Tibial nerve (tissue), 4 donors: ENCODE measurements around the gene SIM2. TPM values are rescaled to one million over a fixed set of nuclear protein-coding genes. Genes with fewer than 3 reads are reported as not detected.

Experiments used
- DNase-seq, 2 donors: peaks; one replicate each; pipeline ENCODE4 v3.0.0-alpha.2; 2019; ENCODE audit warnings: low spot score in 2 of 2
- H3K27ac ChIP-seq, 4 donors: fragments of 200-600 bp; sonication (generic) in 3 of 4; one replicate each; pipeline ENCODE4 v1.5.1; 2017 to 2019; ENCODE audit warnings: mild to moderate bottlenecking in 1 of 4
- H3K27me3 ChIP-seq, 2 donors: fragments of 200-600 bp; sonication (generic) in 1 of 2; one replicate each; pipeline versions ENCODE4 v1.5.1 to v1.6.0; 2017 to 2019
- H3K36me3 ChIP-seq, 3 donors: fragments of 200-600 bp; sonication (generic); one replicate each; pipeline ENCODE4 v1.5.1; 2018 to 2019
- H3K4me1 ChIP-seq, 4 donors: fragments of 200-600 bp; sonication (generic) in 3 of 4; one replicate each; pipeline ENCODE4 v1.5.1; 2017 to 2019
- H3K4me3 ChIP-seq, 4 donors: fragments of 200-600 bp; sonication (generic) in 3 of 4; one replicate each; pipeline ENCODE4 v1.5.1; 2017 to 2019; ENCODE audit warnings: mild to moderate bottlenecking in 1 of 4, moderate library complexity in 1 of 4
- H3K9me3 ChIP-seq, 4 donors: fragments of 200-600 bp; sonication (generic) in 3 of 4; one replicate each; pipeline ENCODE4 v1.5.1; 2017 to 2019
- CTCF ChIP-seq, 5 experiments: fragments of 200-600 bp in 3 of 5; fragments of 450-650 bp in 2 of 5; sonication (generic) in 3 of 5; IDR thresholded peaks; one replicate each; pipeline ENCODE4 v1.5.1; 2016 to 2019; ENCODE audit warnings: antibody characterized with exemption in 5 of 5, mild to moderate bottlenecking in 3 of 5, moderate library complexity in 2 of 5
- EP300 ChIP-seq, 2 donors: sonication (generic); formaldehyde crosslinking; IDR thresholded peaks; one replicate each; pipeline ENCODE4 v1.6.1; 2017; ENCODE audit warnings: antibody characterized with exemption in 2 of 2, mild to moderate bottlenecking in 1 of 2
- POLR2A ChIP-seq, 2 donors: fragments of 450-650 bp; IDR thresholded peaks; one replicate each; pipeline ENCODE4 v1.6.1; 2017; ENCODE audit warnings: antibody characterized with exemption in 2 of 2, mild to moderate bottlenecking in 2 of 2, moderate library complexity in 2 of 2
- WGBS, 2 donors: methylation state at CpG; one replicate each; pipeline ENCODE4 v1.1.5; 2018; 5-methylcytosine and 5-hydroxymethylcytosine counted together
- total RNA-seq, 4 donors: library from RNA; depleted of rRNA; stranded (reverse); fragments of >200 nt; gene quantifications; one replicate each; pipeline ENCODE4 v1.1.0, GENCODE V29; 2016

SIM2 gene
- total RNA-seq, 4 donors from 2014 or later: not detected

DNA sequence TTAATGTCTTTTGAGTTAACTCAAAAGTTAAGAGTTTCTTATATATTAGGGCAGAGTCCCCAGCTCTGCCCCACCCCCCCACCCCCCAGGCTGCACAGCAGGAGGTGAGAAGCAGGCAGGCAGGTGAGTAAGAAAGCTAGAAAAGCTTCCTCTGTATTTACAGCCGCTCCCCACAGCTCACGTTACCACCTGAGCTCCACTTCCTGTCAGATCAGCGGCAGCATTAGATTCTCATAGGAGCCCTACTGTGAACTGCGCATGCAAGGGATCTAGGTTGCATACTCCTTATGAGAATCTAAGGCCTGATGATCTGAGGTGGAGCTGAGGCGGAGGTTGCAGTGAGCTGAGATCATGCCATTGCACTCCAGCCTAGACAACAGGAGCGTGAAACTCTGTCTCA, 81.9 kb downstream of the SIM2 start:
- Histone ChIP-seq H3K9me3 (no peaks in the 10 kb centered on the region), H3K27ac (no peak overlapping the region), H3K36me3 (no peaks in the 10 kb centered on the region), H3K4me1 (no peaks in the 10 kb centered on the region), H3K4me3 (no peak overlapping the region), H3K27me3 (no peaks in the 10 kb centered on the region)
- 81 to 82% methylated on average over 6 of the region's 6 CpGs for WGBS, 2 donors
- DNase-seq: no peak
- no peak for TF ChIP-seq POLR2A (IDR thresholded peaks at IDR 0.05)
- TF ChIP-seq EP300 (IDR thresholded peaks at IDR 0.05): no peak
- no peak for TF ChIP-seq CTCF (IDR thresholded peaks at IDR 0.05)

DNA sequence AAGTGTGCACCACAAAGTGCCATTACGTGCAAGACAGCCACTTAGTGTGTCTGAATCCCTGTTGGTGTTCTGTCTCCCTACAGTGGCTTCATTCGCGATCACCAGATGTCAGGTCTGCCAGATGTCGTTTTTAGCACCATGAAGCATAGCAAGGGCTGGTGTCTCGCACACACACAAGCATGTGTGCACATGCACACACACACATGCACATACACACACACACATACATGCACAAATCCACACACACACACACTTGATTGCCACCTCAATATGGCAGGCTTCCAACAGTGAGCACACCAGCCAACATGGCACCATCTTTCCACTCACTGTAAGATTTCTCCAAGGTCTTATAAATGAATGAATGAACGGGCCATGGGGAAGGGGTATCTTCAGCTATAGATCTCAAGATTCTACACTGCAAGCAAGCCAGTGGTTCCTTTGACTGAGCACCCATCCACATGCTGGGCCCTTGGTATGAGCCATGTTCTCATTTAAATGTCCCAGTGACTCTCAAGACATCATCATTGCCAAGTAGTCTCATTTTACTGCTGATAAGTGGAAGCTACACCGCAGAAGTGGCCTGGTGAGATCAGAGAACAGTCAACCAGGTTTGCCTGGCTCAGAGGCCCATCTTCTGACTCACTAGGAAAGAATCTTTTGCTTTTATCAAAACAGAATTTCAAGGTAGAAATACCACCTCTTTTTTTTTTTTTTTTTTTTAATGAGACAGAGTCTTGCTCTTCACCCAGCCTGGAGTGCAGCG, 84.9 kb downstream of the SIM2 start:
- H3K27ac ChIP-seq: no peak overlapping the region
- no peaks in the 10 kb centered on the region for H3K9me3 ChIP-seq
- H3K4me1 ChIP-seq: no peaks in the 10 kb centered on the region
- no peak for DNase-seq
- peaks cover 0 to 10% (median 0%) of the 10 kb centered on the region in 3 donors for H3K36me3 ChIP-seq
- 92 to 96% methylated on average over 8 of the region's 8 CpGs for whole genome bisulfite sequencing, 2 donors
- TF ChIP-seq POLR2A (IDR thresholded peaks at IDR 0.05): no peak
- TF ChIP-seq EP300 (IDR thresholded peaks at IDR 0.05): no peak
- no peak for TF ChIP-seq CTCF (IDR thresholded peaks at IDR 0.05)
- H3K27me3 ChIP-seq: no peaks in the 10 kb centered on the region
- H3K4me3 ChIP-seq: no peak overlapping the region

DNA sequence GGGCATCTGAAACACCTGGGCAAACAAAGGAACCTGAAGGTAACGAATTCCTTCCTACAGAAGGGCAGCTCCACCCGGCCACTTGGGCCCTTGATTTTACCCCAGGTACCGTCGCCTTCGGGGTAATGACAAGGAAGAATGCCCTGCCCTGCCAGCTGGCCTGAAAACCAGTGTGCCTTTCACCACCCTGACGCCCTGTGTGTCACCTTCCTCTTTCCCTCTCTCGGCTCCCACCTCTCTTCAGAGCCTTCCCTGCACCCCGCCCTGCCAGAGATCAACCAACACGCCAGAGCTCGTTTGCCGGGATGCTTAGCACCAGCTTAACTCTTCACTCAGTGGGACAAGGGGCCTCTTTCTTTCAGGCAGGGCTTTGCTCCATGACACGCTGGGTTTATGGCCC, 86.0 kb downstream of the SIM2 start:
- Histone ChIP-seq H3K36me3 (peaks cover 0 to 10% (median 0%) of the 10 kb centered on the region in 3 donors), H3K27ac (no peak overlapping the region), H3K9me3 (no peaks in the 10 kb centered on the region), H3K27me3 (no peaks in the 10 kb centered on the region), H3K4me1 (no peaks in the 10 kb centered on the region), H3K4me3 (no peak overlapping the region)
- DNase-seq: no peak
- WGBS, 2 donors: 81 to 84% methylated on average over 12 of the region's 12 CpGs
- TF ChIP-seq POLR2A (IDR thresholded peaks at IDR 0.05) (no peak), EP300 (IDR thresholded peaks at IDR 0.05) (no peak), CTCF (IDR thresholded peaks at IDR 0.05) (no peak)

DNA sequence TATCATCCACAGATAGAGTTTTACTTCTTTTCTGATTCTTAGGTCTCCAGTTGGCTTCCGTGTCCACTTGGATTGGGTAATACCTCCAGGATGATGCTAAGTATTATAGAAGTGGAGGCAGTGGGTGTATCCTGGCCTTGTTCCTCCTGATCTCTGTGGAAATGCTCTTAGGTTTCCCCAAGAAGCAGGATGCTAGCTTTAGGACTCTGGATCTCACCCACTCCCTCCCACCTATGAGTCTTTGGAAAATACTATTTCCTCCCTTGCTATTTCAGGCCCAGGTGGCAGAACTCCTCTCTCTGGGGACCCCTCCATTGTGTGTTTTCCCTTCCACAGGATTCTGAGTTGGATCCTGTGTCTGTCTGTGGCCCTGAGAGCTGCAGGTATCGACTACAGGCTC, 86.7 kb downstream of the SIM2 start:
- Histone ChIP-seq H3K36me3 (peaks cover 0 to 10% (median 0%) of the 10 kb centered on the region in 3 donors), H3K4me3 (no peak overlapping the region), H3K9me3 (no peaks in the 10 kb centered on the region), H3K27ac (no peak overlapping the region), H3K27me3 (no peaks in the 10 kb centered on the region), H3K4me1 (no peaks in the 10 kb centered on the region)
- 80 to 82% methylated on average over 2 of the region's 2 CpGs for WGBS, 2 donors
- no peak for DNase-seq
- TF ChIP-seq CTCF (IDR thresholded peaks at IDR 0.05): no peak
- TF ChIP-seq EP300 (IDR thresholded peaks at IDR 0.05): no peak
- TF ChIP-seq POLR2A (IDR thresholded peaks at IDR 0.05): no peak

- H3K36me3 ChIP-seq: peaks cover 0 to 10% (median 0%) of the 10 kb centered on the region in 3 donors
- H3K9me3 ChIP-seq: no peaks in the 10 kb centered on the region
- H3K4me1 ChIP-seq: no peaks in the 10 kb centered on the region
- H3K4me3 ChIP-seq: no peak overlapping the region
- no peak overlapping the region for H3K27ac ChIP-seq
- no peak for DNase-seq
- H3K27me3 ChIP-seq: no peaks in the 10 kb centered on the region
- TF ChIP-seq CTCF (IDR thresholded peaks at IDR 0.05) (no peak), EP300 (IDR thresholded peaks at IDR 0.05) (no peak), POLR2A (IDR thresholded peaks at IDR 0.05) (no peak)
- WGBS, 2 donors: 91 to 93% methylated on average over 4 of the region's 4 CpGs
Observed at GRCh38 chr21:36786186-36786585, 87.3 kb downstream of the SIM2 start.
